ENCODE measurements around the gene ARHGAP26. TPM values are rescaled to one million over a fixed set of nuclear protein-coding genes. Genes with fewer than 3 reads are reported as not detected.

The ARHGAP26 gene
- total and polyA plus RNA-seq, 2 of the 4 experiments (the other 2 are of a cell fraction): 0.54 to 0.56 TPM

GRCh38 chr5:142881784-142882126 lies 111.6 kb downstream of the ARHGAP26 start:
- in situ Hi-C loops (cut with MboI; ENCODE audit: low sequenced_read_pairs) (no loop called here), intact Hi-C loops (cut with micrococcal nuclease) (loop anchor here (5.0 kb wide), 1 partner anchor 269 kb away; no protein-coding TSS in a partner anchor)
- CTCF ChIA-PET: interaction anchor here (1.3 to 4.8 kb wide), 5 partner anchors 134 to 168 kb away, joined by 3 to 33 read pairs (median 7); no protein-coding TSS in a partner anchor

More at GRCh38 chr5:142881784-142882126, 111.6 kb downstream of the ARHGAP26 start:
- BruUV-seq (replicated peaks): no TSS peak
- Histone ChIP-seq H3K4me1 (ENCODE audit: control insufficient read depth, insufficient read depth, low read length) (peaks cover 5% of the 10 kb centered on the region), H3K9me3 (ENCODE audit: control insufficient read depth, insufficient read depth, low read length) (no peaks in the 10 kb centered on the region), H2BK15ac (ENCODE audit: low read depth, low read length) (no peak overlapping the region), H3K4me3 (ENCODE audit: insufficient read depth, low read depth, low read length) (no peak overlapping the region), H3K14ac (replicated peaks; ENCODE audit: low read depth, low read length) (no peak overlapping the region), H2AK9ac (replicated peaks; ENCODE audit: low read depth, low read length, poor library complexity) (no peak overlapping the region), H2AFZ (replicated peaks; ENCODE audit: low read length, poor library complexity) (no peak overlapping the region), H2BK120ac (ENCODE audit: low read depth, low read length) (no peak overlapping the region), H4K91ac (ENCODE audit: insufficient read depth, low read depth, low read length) (no peak overlapping the region), H2BK20ac (ENCODE audit: low read depth, low read length) (no peak overlapping the region), H4K8ac (ENCODE audit: low read depth in 2 of 2, low read length in 2 of 2) (no peak overlapping the region), H3K9me1 (ENCODE audit: insufficient read depth, low read length) (no peaks in the 10 kb centered on the region; the same call in 1 of the 2 replicates), H3K4ac (ENCODE audit: low read depth, low read length) (no peak overlapping the region), H3K9ac (ENCODE audit: low read depth, low read length) (no peak overlapping the region), H4K20me1 (ENCODE audit: insufficient read depth, low read length) (no peaks in the 10 kb centered on the region), H4K5ac (ENCODE audit: low read depth, low read length) (no peak overlapping the region), H3K79me1 (ENCODE audit: low read depth in 1 of 2, low read length in 2 of 2) (no peaks in the 10 kb centered on the region), H3K27me3 (ENCODE audit: control insufficient read depth, insufficient read depth, low read length) (no peaks in the 10 kb centered on the region; the same call in 1 of the 2 replicates), H3K18ac (ENCODE audit: low read depth, low read length) (no peak overlapping the region), H3K56ac (ENCODE audit: extremely low read depth, insufficient read depth, low read length) (no peak overlapping the region), H3K4me2 (ENCODE audit: low read depth, low read length) (no peak overlapping the region), H3K36me3 (ENCODE audit: control insufficient read depth, insufficient read depth, low read length) (no peaks in the 10 kb centered on the region), H2BK5ac (ENCODE audit: low read depth, low read length, poor library complexity, severe bottlenecking) (no peak overlapping the region), H3K23ac (ENCODE audit: low read depth, low read length) (no peak overlapping the region), H3K27ac (ENCODE audit: insufficient read depth, low read length) (no peak overlapping the region), H2AK5ac (ENCODE audit: low read depth, low read length) (no peak overlapping the region)
- TF ChIP-seq FOS (IDR thresholded peaks at IDR 0.05; ENCODE audit: low read depth, low read length): no peak
- no peak for TF ChIP-seq ELK1 (IDR thresholded peaks at IDR 0.05; ENCODE audit: borderline replicate concordance, low read depth, low read length)
- TF ChIP-seq RCOR1 (IDR thresholded peaks at IDR 0.05; ENCODE audit: insufficient replicate concordance, low read length): no peak
- no peak for TF ChIP-seq SMC3 (IDR thresholded peaks at IDR 0.05; ENCODE audit: low read depth, low read length)
- TF ChIP-seq NFE2L2 (IDR thresholded peaks at IDR 0.05; ENCODE audit: low read depth, low read length): no peak
- no peak for TF ChIP-seq MXI1 (IDR thresholded peaks at IDR 0.05; ENCODE audit: borderline replicate concordance, low read depth, low read length)
- TF ChIP-seq POLR2A (IDR thresholded peaks at IDR 0.05; ENCODE audit: low read depth, low read length): no peak
- TF ChIP-seq RFX5 (IDR thresholded peaks at IDR 0.05; ENCODE audit: low read depth, low read length): no peak
- no peak for TF ChIP-seq RAD21 (IDR thresholded peaks at IDR 0.05; ENCODE audit: low read length)
- no peak for TF ChIP-seq BHLHE40 (IDR thresholded peaks at IDR 0.05; ENCODE audit: low read depth, low read length)
- TF ChIP-seq CHD1 (IDR thresholded peaks at IDR 0.05; ENCODE audit: low read depth, low read length): no peak
- TF ChIP-seq USF2 (IDR thresholded peaks at IDR 0.05; ENCODE audit: low read depth, low read length): no peak
- TF ChIP-seq CEBPB (IDR thresholded peaks at IDR 0.05; ENCODE audit: low read depth, low read length): no peak
- no peak for TF ChIP-seq MAZ (IDR thresholded peaks at IDR 0.05; ENCODE audit: borderline replicate concordance, low read depth, low read length)
- no peak for TF ChIP-seq CTCF (conservative IDR thresholded peaks at IDR 0.05; ENCODE audit: low read depth, low read length)
- no peak for TF ChIP-seq MAFK (IDR thresholded peaks at IDR 0.05; ENCODE audit: low read depth, low read length)
- dilution Hi-C loops (cut with HindIII; ENCODE audit: low sequenced_read_pairs, unreplicated experiment): loop anchor here (25.0 kb wide), 1 partner anchor 169 kb away; no protein-coding TSS in a partner anchor
- no CpG with 5 or more reads among the region's 3 CpGs for WGBS, 2 experiments (ENCODE audit: extremely low coverage in 2 of 2, insufficient read length in 1 of 2)
- POLR2A ChIA-PET (ENCODE audit: unreplicated experiment): no interaction called here
- ATAC-seq (ENCODE audit: low read depth) (no peak), DNase-seq (no peak)
